ENCODE results near the gene COG7.
A peak's percentile ranks its signal among the peaks of the same experiment; 100 is the strongest.

COG7 gene

GRCh38 chr16:23408823-23409298, 44.1 kb downstream of the COG7 start:
- no peak for TF ChIP-seq ZNF565 (CRISPR knock-in tag; conservative IDR thresholded peaks at IDR 0.05; ENCODE audit: low read depth)
- TF ChIP-seq BACH2 (CRISPR knock-in tag; IDR thresholded peaks at IDR 0.05; ENCODE audit: borderline replicate concordance), result no peak
- no peak for TF ChIP-seq TCF4 (CRISPR knock-in tag; IDR thresholded peaks at IDR 0.05; ENCODE audit: borderline replicate concordance)
- TF ChIP-seq ZNF70 (CRISPR knock-in tag; IDR thresholded peaks at IDR 0.05), result no peak
- TF ChIP-seq OSR1 (CRISPR knock-in tag; IDR thresholded peaks at IDR 0.05), result no peak
- no peak for TF ChIP-seq CSDC2 (CRISPR knock-in tag; IDR thresholded peaks at IDR 0.05)
- no peak for TF ChIP-seq TSHZ2 (CRISPR knock-in tag; IDR thresholded peaks at IDR 0.05)
- TF ChIP-seq CSRNP3 (CRISPR knock-in tag; IDR thresholded peaks at IDR 0.05), result no peak
- no peak for TF ChIP-seq GLIS3 (CRISPR knock-in tag; IDR thresholded peaks at IDR 0.05)
- no peak for TF ChIP-seq CREB5 (CRISPR knock-in tag; IDR thresholded peaks at IDR 0.05; ENCODE audit: low read depth)
- TF ChIP-seq POU6F1 (CRISPR knock-in tag; IDR thresholded peaks at IDR 0.05; ENCODE audit: borderline replicate concordance, low read depth), result no peak
- no peak for TF ChIP-seq ISL1 (CRISPR knock-in tag; IDR thresholded peaks at IDR 0.05)
- no peak for TF ChIP-seq PATZ1 (CRISPR knock-in tag; IDR thresholded peaks at IDR 0.05; ENCODE audit: borderline replicate concordance)
- no peak for TF ChIP-seq ARNTL (CRISPR knock-in tag; IDR thresholded peaks at IDR 0.05; ENCODE audit: borderline replicate concordance, low read depth)
- no peak for TF ChIP-seq ESRRG (CRISPR knock-in tag; IDR thresholded peaks at IDR 0.05)
- peak; percentile 85 for ATAC-seq

GRCh38 chr16:23408242-23408822, 44.7 kb downstream of the COG7 start:
- TF ChIP-seq GLIS3 (CRISPR knock-in tag; IDR thresholded peaks at IDR 0.05) (no peak), ZNF70 (CRISPR knock-in tag; IDR thresholded peaks at IDR 0.05) (no peak), PPARA (CRISPR knock-in tag; IDR thresholded peaks at IDR 0.05; ENCODE audit: borderline replicate concordance) (no peak), CSRNP3 (CRISPR knock-in tag; IDR thresholded peaks at IDR 0.05) (no peak), ZNF8 (CRISPR knock-in tag; IDR thresholded peaks at IDR 0.05) (no peak), ZFP3 (CRISPR knock-in tag; IDR thresholded peaks at IDR 0.05) (no peak), BACH2 (CRISPR knock-in tag; IDR thresholded peaks at IDR 0.05; ENCODE audit: borderline replicate concordance) (no peak), ESRRG (CRISPR knock-in tag; IDR thresholded peaks at IDR 0.05) (no peak), SNAI2 (CRISPR knock-in tag; IDR thresholded peaks at IDR 0.05) (no peak), OSR1 (CRISPR knock-in tag; IDR thresholded peaks at IDR 0.05) (no peak), TOX (CRISPR knock-in tag; IDR thresholded peaks at IDR 0.05; ENCODE audit: borderline replicate concordance) (no peak)
- ATAC-seq, result no peak; the same call in 2 of the 3 replicates
